8988T (cell line): ENCODE results near the gene SMURF2.
"Not testable (repeated sequence)": the region's sequence is repeated elsewhere in the genome, so short reads cannot be mapped to it uniquely, and the experiment has no call there.

Experiments
- DNase-seq: peaks from one replicate; pipeline ENCODE4 v3.0.0; 2011

The SMURF2 gene

GRCh38 chr17:64664299-64664981 is 2.3 kb upstream of the SMURF2 start:
- DNase-seq: not testable (repeated sequence)

GRCh38 chr17:64663836-64664235 is 1.7 kb upstream of the SMURF2 start:
- DNase-seq: not testable (repeated sequence)

DNA sequence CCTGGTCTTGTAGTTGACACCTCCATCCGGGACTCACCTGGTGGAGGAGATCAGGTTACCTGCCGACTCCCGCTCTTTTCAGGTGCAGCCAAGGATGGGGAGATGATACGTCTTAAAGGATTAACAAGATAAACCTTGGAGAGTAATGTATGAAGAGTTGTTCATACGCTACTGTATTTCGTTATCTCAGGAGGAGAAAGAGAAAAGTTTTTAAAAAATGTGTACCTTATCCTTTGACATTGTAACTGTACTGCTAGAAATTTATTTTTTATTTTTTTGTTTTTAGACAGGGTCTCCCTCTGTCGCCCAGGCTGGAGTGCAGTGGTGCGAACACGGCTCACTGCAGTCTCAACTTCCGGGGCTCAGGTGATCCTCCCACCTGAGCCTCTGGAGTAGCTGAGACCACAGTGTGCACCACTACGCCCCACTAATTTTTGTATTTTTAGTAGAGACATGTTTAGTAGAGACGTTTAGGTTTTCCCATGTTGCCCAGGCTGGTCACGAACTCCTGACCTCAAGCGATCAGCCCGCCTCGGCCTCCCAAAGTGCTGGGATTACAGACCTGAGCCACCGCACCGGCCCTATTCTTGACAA is 764 bp upstream of the SMURF2 start:
- no peak for DNase-seq

GRCh38 chr17:64661726-64661975 is 456 bp downstream of the SMURF2 start:
- DNase-seq: no peak

GRCh38 chr17:64660978-64661725 is 955 bp downstream of the SMURF2 start:
- not testable (repeated sequence) for DNase-seq

DNA sequence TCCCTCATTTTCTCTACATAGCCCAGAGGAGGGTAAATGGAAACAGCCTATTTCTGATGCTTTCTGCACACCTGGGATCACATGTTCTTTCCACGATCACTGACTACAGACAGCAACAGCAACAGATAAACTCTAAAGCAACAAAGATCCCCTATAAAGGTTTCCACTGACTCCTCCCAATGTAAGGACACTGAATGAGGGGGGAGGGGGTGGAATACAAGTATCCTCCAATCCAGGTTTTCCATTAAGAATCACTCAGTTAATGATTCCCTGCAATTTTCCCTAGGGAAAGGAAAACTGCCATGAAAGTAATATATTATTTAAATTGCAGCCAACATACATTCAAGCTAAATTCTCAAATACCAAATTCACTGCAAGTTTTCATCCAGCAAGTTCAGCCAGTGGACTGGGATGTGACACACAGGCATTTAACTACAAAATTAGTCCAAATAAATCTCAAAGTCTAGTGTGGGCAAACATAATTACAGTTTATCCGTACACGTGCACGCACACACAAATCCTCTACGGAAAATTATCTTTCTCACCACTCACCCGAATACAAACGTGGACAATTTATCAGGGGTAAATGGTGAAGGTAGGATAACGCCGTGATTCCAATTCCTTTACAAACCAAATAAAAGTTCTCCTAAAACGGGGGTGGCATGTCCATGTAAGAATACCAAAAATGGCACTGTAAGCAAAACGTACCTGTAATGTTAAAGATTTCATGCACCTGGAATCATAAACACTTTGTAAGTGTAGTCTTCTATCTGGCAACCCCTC is 1.7 kb downstream of the SMURF2 start:
- not testable (repeated sequence) for DNase-seq

DNA sequence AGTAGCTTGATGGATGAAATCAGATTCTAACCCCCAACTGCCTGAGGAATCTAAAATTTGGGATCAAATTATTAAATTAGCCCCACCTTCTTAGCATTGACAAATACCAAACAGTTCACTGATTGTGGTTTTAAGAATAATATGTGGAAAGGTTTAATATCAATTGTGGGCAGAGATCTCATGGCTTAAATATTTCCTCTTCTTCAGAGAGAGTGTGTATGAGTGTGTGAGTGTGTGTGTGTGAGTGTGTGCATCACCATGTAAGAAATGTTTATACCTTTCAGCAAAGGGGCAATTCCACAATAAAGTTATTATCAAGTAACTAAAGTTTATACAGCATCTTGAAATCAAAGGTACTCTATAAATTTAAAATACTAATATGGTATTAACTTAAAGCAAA is 3.2 kb downstream of the SMURF2 start:
- DNase-seq: no peak

DNA sequence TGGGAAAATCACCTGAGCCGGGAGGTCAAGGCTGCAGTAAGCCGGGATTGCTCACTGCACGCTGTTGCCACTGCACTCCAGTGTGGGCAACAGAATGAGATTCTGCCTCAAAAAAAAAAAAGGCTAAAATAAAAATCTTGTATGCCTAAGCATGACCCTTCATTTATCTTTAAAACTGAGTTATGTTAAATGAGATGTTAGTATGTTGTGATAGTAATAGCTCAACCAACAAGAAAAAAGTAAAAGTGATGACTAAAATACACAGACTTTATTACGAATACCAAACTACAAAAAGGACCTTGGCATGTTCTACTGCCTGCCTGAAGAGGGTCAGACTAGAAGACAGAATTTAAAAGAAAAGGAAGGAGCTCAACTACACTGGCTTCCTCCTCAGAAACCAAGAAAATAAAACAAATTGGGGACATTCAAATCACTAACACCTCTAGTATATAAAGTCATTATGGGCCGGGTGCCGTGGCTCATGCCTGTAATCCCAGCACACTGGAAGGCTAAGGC is 4.4 kb downstream of the SMURF2 start:
- DNase-seq: no peak

GRCh38 chr17:64655704-64656103 is 6.4 kb downstream of the SMURF2 start:
- no peak for DNase-seq

- no peak for DNase-seq
Measured at GRCh38 chr17:64653985-64654355, 8.1 kb downstream of the SMURF2 start.

DNA sequence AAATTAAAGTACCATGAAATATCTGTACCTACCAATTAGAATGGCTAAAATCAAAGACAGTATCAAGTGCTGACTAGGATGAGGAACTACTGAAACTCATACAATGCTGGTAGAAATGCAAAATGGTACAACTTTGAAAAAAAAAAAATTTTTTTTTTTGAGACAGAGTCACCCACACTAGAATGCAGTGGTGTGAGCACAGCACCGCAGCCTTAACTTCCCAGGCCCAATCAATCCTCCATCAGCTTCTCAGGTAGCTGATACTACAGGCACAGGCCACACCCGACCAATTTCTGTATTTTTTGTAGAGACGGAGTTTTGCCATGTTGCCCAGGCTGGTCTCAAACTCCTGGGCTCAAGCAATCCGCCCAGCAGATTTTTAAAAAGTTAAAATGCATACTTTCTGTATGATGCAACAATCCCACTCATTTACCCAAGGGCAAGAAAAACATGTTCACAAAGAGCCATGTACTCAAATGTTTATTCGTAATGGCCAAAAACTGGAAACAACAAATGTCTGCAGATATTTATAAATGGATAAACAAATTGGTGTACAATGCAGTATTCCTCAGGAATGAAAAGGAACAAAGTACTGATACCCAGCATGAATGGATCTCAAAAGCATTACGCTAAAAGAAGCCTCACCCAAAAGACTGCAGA is 8.7 kb downstream of the SMURF2 start:
- DNase-seq: no peak

- no peak for DNase-seq
Measured at GRCh38 chr17:64651889-64652288, 10.2 kb downstream of the SMURF2 start.

DNA sequence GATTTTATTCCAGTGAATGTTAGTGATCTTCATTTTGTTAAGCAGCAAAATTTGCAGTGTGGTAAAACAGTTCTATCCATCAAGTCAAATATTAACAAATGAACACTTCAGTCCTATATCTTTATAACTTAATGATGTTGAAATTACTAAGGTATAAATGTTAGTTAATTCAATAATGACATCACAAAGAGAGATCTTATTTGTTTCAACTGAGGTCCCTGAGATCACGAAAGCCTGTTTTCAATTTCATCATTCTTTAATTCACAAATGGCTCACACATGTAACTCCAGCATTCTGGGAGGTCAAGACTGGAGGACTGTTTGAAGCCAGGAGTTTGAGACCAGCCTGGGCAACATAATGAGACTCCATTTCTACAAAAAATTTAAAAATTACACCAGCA is 13.9 kb downstream of the SMURF2 start:
- no peak for DNase-seq

DNA sequence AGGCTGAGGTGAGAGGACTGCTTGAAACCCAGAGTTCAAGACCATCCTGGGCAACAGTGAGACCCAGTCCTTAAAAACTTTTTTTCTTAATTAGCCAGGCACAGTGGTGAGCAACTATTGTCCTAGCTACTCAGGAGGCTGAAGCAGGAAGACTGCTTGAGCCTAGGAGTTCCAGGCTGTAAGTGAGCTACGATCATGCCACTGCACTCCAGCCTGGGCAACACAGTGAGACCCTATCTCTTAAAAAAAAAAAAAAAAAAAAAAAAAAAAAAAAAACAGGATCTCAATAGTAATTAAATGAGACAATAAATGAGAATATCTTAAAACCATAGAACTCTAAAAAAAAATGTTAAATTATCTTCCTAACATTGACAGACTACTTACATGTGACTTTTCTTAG is 14.3 kb downstream of the SMURF2 start:
- DNase-seq: no peak

GRCh38 chr17:64639516-64639915 is 22.6 kb downstream of the SMURF2 start:
- no peak for DNase-seq

GRCh38 chr17:64638552-64639203 is 23.4 kb downstream of the SMURF2 start:
- DNase-seq: no peak

DNA sequence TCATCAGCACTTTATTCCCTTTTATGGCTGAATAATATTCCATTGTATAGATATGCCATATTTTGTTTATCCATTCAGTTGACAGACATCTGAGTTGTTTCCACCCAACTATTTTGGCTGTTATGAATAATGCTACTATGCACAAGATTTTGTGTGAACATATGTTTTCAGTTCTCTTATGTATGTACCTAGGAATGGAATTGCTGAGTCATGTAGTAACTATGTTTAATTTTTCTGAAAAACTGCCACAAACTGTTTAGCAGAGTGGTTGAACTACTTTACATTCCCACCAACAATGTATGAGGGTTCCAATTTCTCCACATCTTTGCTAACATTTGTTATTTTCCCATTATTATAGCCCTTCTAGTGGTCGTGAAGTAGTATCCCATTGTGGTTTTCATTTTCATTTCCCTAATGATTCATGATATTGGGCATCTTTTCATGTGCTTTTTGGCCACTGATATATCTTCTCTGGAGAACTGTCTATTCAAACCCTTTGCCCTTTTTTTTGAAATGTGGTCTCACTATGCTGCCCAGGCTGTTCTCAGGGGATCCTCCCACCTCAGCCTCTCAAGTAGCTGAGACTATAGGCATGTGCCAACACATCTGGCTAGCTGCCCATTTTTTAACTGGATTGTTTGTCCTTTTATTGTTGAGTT is 26.3 kb downstream of the SMURF2 start:
- no peak for DNase-seq

DNA sequence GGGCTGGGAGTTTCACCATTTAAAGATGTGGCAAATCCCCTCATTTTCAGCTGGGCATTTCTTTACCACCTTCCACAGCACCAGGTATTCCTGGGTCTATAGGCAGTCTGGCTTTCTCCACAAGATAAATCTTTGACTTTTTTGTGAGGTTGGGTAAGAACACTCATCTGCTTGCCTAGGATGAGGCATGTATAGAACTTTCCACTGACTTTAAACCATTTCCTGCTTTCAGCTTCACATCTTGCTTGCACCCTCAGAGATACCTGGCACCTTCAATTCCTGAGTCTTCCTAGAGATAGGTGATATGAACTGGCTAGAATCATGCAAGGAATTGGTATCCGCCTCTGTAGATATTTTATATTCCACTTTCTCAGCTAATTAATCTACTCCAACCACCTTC is 27.9 kb downstream of the SMURF2 start:
- DNase-seq: no peak

DNA sequence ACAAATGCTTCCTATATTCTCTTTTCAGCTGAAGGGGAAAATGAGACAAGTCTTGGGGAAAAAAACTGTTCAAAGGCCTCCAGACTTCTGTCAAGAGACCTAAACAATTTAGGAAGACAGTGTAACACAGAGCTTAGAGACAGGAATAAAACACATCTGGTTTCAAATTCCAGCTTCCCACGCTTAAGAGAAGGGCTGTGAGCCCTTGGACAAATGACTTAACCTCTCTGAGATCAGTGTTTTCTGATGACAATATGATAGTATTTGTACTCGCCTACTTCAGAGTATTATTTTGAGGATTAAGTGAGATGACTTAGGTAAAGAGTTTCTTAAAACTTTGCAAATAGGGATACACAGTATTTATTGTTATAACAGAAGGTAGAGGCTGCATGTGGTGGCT is 29.5 kb downstream of the SMURF2 start:
- no peak for DNase-seq

GRCh38 chr17:64632194-64632593 is 29.9 kb downstream of the SMURF2 start:
- no peak for DNase-seq

DNA sequence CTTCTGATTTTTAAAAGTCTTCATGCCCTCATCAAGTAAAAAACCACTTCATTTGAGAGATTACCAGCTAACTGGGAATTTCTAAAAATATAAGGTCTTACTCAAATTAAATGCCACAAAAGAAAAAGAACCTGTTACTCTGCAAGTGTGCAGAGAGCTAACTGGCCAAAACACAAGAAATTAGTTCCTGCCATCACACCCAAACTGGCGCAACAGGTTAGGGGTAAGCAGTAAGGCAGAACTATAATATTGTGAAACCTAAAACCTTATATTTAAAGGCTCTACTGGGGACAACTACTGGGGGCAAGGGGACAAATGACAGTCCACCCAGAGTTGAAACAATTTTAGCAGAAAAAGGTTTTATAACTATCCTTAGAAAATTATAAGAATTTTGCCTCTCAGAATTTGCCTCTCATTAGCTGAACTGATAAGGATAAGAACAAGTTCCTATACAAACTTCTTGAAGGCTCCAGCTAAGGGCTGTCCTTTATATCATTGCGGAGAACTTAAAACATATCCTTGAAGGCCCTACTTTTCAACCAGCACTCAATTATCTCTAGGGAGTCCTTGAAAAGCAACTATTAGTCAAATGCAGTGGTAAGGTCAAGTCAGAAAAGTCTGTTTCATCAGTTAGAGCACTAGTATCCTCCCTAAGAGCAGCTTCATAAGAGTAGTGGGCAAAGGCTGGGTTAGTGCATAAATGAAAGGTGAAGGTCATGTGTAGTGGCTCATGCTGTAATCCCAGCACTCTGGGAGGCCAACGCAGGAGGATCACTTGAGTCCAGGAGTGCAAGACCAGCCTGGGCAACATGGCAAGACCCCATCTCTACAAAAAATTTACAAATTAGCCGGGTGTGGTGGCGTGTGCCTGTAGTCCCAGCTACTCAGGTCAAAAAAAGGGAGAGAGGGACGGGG is 31.5 kb downstream of the SMURF2 start:
- DNase-seq: no peak
